ENCODE measurements around the gene RANBP3L.

Gene RANBP3L

GRCh38 chr5:36250427-36250826 lies 51.3 kb downstream of the RANBP3L start:
- Histone ChIP-seq H3K4me3 (no peak overlapping the region), H3K27ac (no peak overlapping the region)

GRCh38 chr5:36246036-36246800 lies 55.5 kb downstream of the RANBP3L start:
- no peak overlapping the region for H3K27ac ChIP-seq

GRCh38 chr5:36244076-36244475 lies 57.6 kb downstream of the RANBP3L start:
- Histone ChIP-seq H3K4me3 (no peak overlapping the region), H3K27ac (no peak overlapping the region)

More at GRCh38 chr5:36246036-36246800, 55.5 kb downstream of the RANBP3L start:
- no peak overlapping the region for H3K4me3 ChIP-seq

DNA sequence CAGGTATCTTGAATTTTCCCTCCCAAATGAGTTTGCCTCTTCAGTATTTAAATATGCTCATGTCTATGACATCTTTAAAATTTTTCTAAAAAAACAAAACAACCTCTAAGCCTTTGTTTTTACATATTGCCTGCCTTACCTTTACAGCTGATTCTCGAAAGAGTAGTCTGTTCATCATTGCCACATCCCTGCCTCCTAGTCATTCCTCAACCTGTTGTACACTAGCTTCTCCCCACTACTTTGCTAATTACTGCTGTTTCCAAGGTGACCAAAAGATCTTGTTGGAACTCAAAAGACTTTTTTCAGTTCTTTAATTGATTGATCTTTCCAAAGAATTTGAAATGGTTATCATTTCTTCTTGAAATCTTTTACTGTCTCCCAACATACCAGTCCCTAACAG lies 58.0 kb downstream of the RANBP3L start:
- H3K27ac ChIP-seq, result peak overlapping the region in 1 of 21 experiments; percentile 9

DNA sequence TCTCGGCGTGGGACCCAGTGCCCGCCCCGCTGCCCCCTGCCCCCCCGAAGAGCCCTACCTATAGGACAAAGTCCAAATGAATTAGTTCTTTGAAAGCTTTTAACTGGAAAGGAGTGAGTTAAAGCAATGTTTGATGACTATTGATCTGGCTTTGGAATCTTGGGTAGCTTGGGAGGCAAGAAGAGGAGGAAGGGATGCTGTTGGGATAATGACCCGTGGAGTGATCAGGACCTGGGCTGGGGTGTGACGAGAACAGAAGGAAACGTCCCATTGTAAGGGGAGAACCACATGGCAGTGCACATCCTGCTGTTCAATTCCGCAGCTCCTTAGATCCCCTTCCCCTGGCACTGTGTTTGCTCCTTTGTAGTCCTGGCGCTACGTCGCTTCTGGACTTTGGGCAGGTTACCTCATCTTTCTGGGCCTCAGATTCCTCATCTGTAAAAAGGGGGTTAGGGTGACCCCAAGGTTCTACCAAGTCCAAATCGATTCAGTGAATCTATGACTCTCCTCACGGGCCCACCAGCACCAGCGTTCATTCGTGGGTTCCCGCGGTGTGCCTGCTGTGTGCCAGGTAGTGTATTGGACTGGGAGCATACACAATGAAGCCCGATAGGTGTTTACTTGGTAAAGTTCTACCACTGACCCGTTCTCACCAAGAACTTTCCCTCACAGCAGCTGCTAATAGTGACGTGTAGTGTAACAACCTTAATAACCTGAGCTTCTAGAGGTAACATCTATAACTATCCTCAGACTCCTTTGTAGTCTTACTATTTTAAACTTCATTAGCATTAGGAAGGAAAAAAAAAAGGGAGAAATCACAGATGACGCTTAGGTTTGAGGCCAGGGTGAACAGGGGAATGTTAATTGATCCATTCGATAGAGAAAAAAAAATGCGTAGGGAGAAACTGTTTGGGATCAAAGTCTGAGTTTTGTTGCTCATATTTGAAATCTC lies 58.9 kb downstream of the RANBP3L start:
- H3K4me3 ChIP-seq, result peak overlapping the region; percentile 73 to 89 (median 84)

More for the DNA sequence above, 58.0 kb downstream of the RANBP3L start:
- H3K4me3 ChIP-seq, result no peak overlapping the region

DNA sequence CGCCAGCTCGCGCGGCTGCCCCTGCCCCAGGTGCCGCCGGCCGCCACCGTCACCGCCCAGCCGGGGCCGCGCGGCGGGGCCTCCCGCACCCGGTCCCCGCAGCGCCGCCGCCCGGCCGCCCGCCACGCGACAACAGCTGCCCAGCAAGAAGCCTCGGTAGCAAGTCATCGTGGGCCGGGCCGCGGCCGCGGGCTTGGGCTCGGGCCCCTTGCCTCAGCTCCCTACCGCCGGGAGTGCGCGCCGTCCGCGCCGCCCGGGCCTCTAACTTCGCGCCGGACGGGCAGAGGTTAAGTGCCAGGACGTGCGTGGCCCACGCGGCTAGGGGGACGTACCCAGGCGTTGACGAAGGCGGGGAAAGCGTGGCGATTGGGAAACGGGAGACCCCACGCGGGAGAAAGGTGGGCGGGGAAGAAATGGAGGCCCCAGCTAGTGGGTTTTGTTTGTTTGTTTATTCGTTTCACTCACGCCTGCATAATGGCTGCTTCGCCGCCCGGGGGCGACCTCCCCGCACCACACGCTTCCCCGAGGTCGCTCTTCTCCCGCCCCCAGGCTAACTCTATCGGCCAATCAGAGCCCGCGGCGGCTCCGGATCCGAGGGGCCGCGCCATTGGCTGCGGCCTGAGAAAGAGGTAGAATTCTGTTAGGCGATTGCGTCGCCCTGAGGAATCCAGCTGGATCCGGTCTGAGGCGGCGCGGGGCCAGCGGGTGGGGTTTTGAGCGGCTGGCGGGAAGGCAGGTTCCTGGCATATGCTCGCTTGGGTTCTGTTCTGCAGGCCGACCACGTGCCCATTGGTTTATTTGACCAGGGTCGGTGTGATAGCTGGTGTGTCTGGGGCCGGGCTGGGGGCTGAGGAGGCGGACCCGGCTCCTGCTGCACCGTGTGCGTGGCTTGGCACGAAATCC lies 59.8 kb downstream of the RANBP3L start, which contains the start of gene NADK2:
Gene NADK2 (minus strand): TSS at position 295 of the 903 bp plus-strand sequence. CDS start 127 bp downstream, at position 168.
- Histone ChIP-seq H3K4me3 (peak within 1 kb of the TSS; percentile 73 to 89 (median 84)), H3K27ac (peak within 1 kb of the TSS; percentile 65 to 98 (median 90))

More for the DNA sequence above, 58.9 kb downstream of the RANBP3L start:
- H3K27ac ChIP-seq, result peak overlapping the region; percentile 32 to 98 (median 90)

- H3K27ac ChIP-seq, result peak overlapping the region; percentile 65 to 98 (median 90)
- peak overlapping the region; percentile 73 to 89 (median 84) for H3K4me3 ChIP-seq
These were observed 60.7 kb downstream of the RANBP3L start for GRCh38 chr5:36240779-36241630.

GRCh38 chr5:36239370-36240293 lies 62.1 kb downstream of the RANBP3L start:
- H3K4me3 ChIP-seq, result peak overlapping the region in 1 of 7 experiments; percentile 88
- H3K27ac ChIP-seq, result peak overlapping the region in 6 of 21 experiments; percentile 11 to 96 (median 70)

DNA sequence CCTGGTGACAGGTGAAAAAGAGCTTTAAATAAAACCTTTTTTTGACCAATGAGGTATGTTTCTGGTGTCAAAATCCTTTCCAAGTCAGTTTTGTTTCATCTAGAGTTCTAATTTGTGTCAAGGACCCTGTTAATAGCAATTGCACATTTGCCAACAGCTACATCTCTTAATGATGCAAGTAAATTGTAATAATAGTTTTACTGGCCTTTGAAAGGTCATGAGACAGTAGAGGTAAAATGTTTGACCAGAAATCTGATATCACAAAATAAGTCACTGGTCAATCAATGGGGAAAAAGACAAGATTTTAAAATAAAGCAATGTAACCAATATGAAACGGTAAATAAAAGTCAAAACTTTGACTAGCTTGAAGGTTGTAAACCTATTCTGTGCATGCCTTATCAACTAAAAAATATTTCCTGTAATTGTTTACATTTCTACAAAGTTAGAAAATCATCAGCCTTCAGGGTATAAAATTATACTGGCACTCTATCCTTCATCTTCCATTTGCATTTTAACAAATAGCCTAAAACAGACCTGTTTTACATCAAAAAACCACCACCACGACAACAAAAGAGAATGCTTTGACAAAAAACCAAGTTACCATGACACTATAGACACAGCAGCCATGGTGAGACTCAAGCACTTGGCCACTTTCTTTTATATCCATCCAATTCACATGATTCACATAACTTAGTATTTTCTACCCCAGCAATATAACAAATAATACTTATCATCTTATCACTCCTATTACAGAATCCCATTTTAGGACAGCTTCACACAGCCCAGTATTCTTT lies 63.0 kb downstream of the RANBP3L start:
- peak overlapping the region in 1 of 21 experiments; percentile 35 for H3K27ac ChIP-seq
- H3K4me3 ChIP-seq, result no peak overlapping the region

DNA sequence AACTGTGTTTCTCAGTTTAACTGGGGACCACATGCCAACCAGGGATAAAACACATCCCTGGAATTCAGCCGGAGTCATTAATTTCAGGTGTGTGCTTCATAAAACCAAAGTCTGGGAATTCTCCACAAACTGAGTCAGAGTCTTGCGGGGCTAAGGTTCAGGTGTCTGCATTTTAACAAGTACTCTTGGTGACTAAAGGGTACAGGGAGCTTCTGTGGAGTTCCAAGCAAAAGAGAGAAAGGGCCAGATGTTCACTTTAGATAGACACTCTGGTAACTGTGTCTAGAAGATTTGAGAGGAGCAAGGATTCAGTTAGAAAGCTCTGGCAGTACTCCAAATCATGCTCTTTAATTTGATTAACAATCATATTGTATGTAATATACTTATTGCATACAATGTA lies 64.0 kb downstream of the RANBP3L start:
- H3K4me3 ChIP-seq, result no peak overlapping the region
- no peak overlapping the region for H3K27ac ChIP-seq

- H3K27ac ChIP-seq, result no peak overlapping the region
- H3K4me3 ChIP-seq, result no peak overlapping the region
These were observed 64.9 kb downstream of the RANBP3L start for GRCh38 chr5:36236801-36237200.

DNA sequence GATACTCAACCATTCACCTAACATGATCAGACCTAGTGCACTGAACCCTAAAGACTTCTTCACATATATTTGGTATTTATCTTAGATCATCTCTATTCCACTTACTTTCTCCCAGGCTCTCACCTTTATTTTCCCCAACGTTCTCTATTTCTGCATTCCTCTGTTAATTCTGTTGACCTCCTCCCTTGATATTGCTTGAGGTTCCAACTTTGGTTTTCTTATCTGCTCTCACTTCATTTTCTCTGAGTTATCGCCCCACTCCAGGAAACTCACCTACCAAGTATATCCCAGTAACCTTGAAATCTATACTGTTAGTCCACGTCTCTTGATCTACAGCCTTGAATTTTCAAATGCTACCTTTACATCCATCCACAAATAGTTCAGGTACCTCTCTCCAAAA lies 69.2 kb downstream of the RANBP3L start:
- Histone ChIP-seq H3K27ac (no peak overlapping the region), H3K4me3 (no peak overlapping the region)

GRCh38 chr5:36230151-36230790 lies 71.4 kb downstream of the RANBP3L start:
- H3K27ac ChIP-seq, result no peak overlapping the region
- H3K4me3 ChIP-seq, result no peak overlapping the region

DNA sequence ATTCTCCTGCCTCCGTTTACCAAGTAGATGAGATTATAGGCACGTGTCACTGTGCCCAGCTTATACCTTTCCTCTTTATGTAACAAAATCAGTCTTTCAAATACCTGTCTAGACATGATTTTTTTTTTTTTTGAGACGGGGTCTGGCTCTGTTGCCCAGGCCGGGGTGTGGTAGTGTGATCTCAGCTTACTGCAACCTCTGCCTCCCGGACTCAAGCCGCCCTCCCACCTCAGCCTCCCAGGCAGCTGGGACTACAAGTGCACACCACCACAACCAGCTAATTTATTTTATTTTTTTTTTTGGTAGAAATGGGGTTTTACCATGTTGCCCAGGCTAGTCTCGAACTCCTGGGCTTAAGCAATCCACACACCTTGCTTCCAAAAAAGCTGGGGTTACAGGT lies 73.2 kb downstream of the RANBP3L start:
- H3K27ac ChIP-seq, result no peak overlapping the region

GRCh38 chr5:36227046-36227445 lies 74.7 kb downstream of the RANBP3L start:
- Histone ChIP-seq H3K4me3 (no peak overlapping the region), H3K27ac (no peak overlapping the region)

More for the DNA sequence above, 73.2 kb downstream of the RANBP3L start:
- H3K4me3 ChIP-seq, result no peak overlapping the region

DNA sequence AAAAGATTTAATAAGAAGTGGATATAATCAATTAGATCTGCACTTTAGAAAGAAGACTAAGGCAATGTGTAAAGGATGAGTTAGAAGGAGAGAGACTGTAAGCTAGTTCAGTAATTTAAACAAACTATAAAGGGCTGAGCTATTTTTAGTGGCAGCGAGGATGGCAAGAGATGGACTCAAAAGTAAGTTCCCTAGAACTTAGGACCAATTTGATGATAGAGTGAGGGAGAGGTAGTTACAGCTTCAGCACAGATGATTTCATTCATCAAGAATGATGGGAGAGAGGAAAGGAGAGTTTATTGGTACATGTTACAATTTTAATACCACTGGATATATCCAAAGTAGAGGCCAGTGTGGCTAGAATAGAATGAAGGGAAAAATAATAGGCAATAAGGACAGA lies 79.1 kb downstream of the RANBP3L start:
- Histone ChIP-seq H3K27ac (no peak overlapping the region), H3K4me3 (no peak overlapping the region)

Measured in skin epidermis (tissue), 12 donors.